Right lobe of liver (tissue), 4 donors: ENCODE measurements around the gene FGF7.
"Not testable (repeated sequence)": the region's sequence is repeated elsewhere in the genome, so short reads cannot be mapped to it uniquely, and the experiment has no call there.

Source experiments
- POLR2A ChIP-seq: fragments of 450-650 bp; IDR thresholded peaks from one replicate; pipeline ENCODE4 v1.6.1; 2017; ENCODE audit warnings: antibody characterized with exemption, mild to moderate bottlenecking
- TF ChIP-seq, protein P1 (sequence below), 4 donors: fragments of 200-600 bp in 3 of 4; fragments of 450-650 bp in 1 of 4; IDR thresholded peaks; one replicate each; pipeline versions ENCODE4 v1.5.1 to v1.8.0; 2016 to 2022; ENCODE audit warnings: antibody characterized with exemption in 4 of 4, mild to moderate bottlenecking in 2 of 4
- donor health status: DM: no; HTN: no; CAD: no.
- donor health status: DM: no; HTN: no; CAD: no.
- donor health status: DM: no; HTN: yes; CAD: no.

DNA sequence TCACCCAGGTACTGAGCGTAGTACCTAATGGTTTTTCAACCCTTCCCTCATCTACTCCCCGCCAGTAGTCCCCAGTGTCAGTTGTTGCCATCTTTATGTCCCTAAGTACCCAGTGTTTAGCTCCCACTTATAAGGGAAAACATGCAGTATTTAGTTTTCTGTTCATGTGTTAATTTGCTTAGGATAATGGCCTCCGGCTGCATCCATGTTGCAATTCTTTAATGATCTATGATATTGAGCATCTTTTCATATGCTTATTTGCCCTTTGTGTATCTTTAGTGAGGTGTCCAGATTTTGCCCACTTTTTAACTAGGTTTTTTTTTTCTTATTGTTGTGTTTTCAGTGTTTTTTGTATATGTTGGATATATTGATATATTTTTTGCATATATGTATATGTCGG is 55.0 kb downstream of the FGF7 start:
- TF ChIP-seq, protein P1, sequence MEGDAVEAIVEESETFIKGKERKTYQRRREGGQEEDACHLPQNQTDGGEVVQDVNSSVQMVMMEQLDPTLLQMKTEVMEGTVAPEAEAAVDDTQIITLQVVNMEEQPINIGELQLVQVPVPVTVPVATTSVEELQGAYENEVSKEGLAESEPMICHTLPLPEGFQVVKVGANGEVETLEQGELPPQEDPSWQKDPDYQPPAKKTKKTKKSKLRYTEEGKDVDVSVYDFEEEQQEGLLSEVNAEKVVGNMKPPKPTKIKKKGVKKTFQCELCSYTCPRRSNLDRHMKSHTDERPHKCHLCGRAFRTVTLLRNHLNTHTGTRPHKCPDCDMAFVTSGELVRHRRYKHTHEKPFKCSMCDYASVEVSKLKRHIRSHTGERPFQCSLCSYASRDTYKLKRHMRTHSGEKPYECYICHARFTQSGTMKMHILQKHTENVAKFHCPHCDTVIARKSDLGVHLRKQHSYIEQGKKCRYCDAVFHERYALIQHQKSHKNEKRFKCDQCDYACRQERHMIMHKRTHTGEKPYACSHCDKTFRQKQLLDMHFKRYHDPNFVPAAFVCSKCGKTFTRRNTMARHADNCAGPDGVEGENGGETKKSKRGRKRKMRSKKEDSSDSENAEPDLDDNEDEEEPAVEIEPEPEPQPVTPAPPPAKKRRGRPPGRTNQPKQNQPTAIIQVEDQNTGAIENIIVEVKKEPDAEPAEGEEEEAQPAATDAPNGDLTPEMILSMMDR (IDR thresholded peaks at IDR 0.05): not testable (repeated sequence)
- not testable (repeated sequence) for TF ChIP-seq POLR2A
